ENCODE results near the gene ICOSLG.
"Not testable (repeated sequence)": the region's sequence is repeated elsewhere in the genome, so short reads cannot be mapped to it uniquely, and the experiment has no call there.

Gene ICOSLG

DNA sequence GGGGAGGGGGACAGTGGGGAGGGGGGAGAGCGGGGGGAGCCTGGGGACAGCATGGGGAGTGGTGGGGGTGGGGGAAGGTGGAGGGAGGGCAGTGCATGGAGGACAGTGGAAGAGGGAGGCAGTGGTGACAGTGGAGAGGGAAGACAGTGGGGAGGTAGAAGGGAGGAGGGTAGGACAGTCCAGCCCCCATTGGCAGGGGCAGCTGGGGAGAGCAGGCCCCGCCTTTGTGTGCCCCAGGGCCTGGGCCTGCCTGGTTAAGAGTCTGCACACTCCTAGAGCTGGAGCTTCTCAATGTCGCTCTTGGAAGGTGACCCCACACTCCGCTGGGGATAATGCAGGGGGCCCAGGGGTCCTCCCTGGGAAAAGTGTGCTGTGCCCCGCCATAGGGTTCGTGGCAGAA lies 15.1 kb downstream of the ICOSLG start:
- H3K9me3 ChIP-seq (replicated peaks in 1 of 2; ENCODE audit: control insufficient read depth in 2 of 2, insufficient read depth in 1 of 2, low read depth in 1 of 2, low read length in 2 of 2); DNase-seq (ENCODE audit: low spot score); H2AFZ ChIP-seq (ENCODE audit: low read length); H3K4me1 ChIP-seq (ENCODE audit: control insufficient read depth in 2 of 2, insufficient read depth in 1 of 2, low read depth in 1 of 2, low read length in 2 of 2); H3K79me1 ChIP-seq (ENCODE audit: low read depth, low read length); H3K27me3 ChIP-seq (ENCODE audit: control insufficient read depth in 3 of 3, insufficient read depth in 3 of 3, low read depth in 1 of 3, low read length in 3 of 3); H4K91ac ChIP-seq (ENCODE audit: low read depth, low read length, poor library complexity); H2BK120ac ChIP-seq (ENCODE audit: low read depth, low read length); H2BK12ac ChIP-seq (ENCODE audit: low read length); H4K8ac ChIP-seq (ENCODE audit: low read depth, low read length); H3K14ac ChIP-seq (ENCODE audit: low read length); H3K18ac ChIP-seq (ENCODE audit: low read length); H3K4me3 ChIP-seq (ENCODE audit: low read length in 2 of 2); H3K9ac ChIP-seq (ENCODE audit: low read depth, low read length, poor library complexity); H3K27ac ChIP-seq (replicated peaks; ENCODE audit: low read length); H3K23ac ChIP-seq (ENCODE audit: low read depth, low read length, poor library complexity); H3K4ac ChIP-seq (ENCODE audit: low read length); H2AK5ac ChIP-seq (ENCODE audit: low read depth, low read length); H2BK15ac ChIP-seq (ENCODE audit: low read length); H3K4me2 ChIP-seq (ENCODE audit: insufficient read depth, low read length, poor library complexity, severe bottlenecking); H3K36me3 ChIP-seq (replicated peaks in 1 of 2; ENCODE audit: control insufficient read depth in 2 of 2, insufficient read depth in 2 of 2, low read length in 2 of 2); H2BK5ac ChIP-seq (ENCODE audit: low read length): not testable (repeated sequence)
- WGBS, 2 donors (ENCODE audit: extremely low coverage in 2 of 2, insufficient read length in 2 of 2, insufficient replicate concordance in 1 of 2): no CpG with 5 or more reads among the region's 6 CpGs

DNA sequence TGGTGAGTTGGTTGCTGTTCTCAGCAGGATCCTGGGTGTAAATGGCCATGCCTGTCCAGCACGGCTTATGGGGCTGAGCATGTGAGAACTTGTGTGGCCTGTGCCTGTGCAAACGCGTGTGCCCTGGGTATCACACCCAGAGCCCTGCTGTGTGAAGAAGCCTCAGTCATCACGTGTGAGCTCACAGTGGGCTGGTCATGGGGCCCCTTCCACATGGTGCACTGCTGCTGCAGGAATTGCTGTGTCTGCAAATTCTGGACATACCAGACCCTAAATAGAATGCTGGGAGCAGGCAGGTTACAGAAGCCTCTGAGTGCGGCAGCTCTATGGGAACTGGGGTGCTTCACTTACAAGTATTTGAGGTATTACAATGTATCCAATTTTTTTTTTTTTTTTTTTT lies 17.4 kb downstream of the ICOSLG start:
- H2BK5ac ChIP-seq (ENCODE audit: low read length); H4K91ac ChIP-seq (ENCODE audit: low read depth, low read length, poor library complexity); H4K8ac ChIP-seq (ENCODE audit: low read depth, low read length); H3K27ac ChIP-seq (replicated peaks; ENCODE audit: low read length); H3K9ac ChIP-seq (ENCODE audit: low read depth, low read length, poor library complexity); H3K4me1 ChIP-seq (ENCODE audit: control insufficient read depth in 2 of 2, insufficient read depth in 1 of 2, low read depth in 1 of 2, low read length in 2 of 2); H3K4ac ChIP-seq (ENCODE audit: low read length); H3K4me2 ChIP-seq (ENCODE audit: insufficient read depth, low read length, poor library complexity, severe bottlenecking); H2BK120ac ChIP-seq (ENCODE audit: low read depth, low read length); H2AFZ ChIP-seq (ENCODE audit: low read length); H3K23ac ChIP-seq (ENCODE audit: low read depth, low read length, poor library complexity); H3K4me3 ChIP-seq (ENCODE audit: low read length in 2 of 2); H3K9me3 ChIP-seq (replicated peaks in 1 of 2; ENCODE audit: control insufficient read depth in 2 of 2, insufficient read depth in 1 of 2, low read depth in 1 of 2, low read length in 2 of 2); H3K36me3 ChIP-seq (replicated peaks in 1 of 2; ENCODE audit: control insufficient read depth in 2 of 2, insufficient read depth in 2 of 2, low read length in 2 of 2); H2AK5ac ChIP-seq (ENCODE audit: low read depth, low read length); H3K79me1 ChIP-seq (ENCODE audit: low read depth, low read length); H2BK15ac ChIP-seq (ENCODE audit: low read length); H3K14ac ChIP-seq (ENCODE audit: low read length); DNase-seq (ENCODE audit: low spot score); H3K18ac ChIP-seq (ENCODE audit: low read length); H2BK12ac ChIP-seq (ENCODE audit: low read length); H3K27me3 ChIP-seq (ENCODE audit: control insufficient read depth in 3 of 3, insufficient read depth in 3 of 3, low read depth in 1 of 3, low read length in 3 of 3): not testable (repeated sequence)
- no CpG with 5 or more reads among the region's 5 CpGs for WGBS, 2 donors (ENCODE audit: extremely low coverage in 2 of 2, insufficient read length in 2 of 2, insufficient replicate concordance in 1 of 2)

DNA sequence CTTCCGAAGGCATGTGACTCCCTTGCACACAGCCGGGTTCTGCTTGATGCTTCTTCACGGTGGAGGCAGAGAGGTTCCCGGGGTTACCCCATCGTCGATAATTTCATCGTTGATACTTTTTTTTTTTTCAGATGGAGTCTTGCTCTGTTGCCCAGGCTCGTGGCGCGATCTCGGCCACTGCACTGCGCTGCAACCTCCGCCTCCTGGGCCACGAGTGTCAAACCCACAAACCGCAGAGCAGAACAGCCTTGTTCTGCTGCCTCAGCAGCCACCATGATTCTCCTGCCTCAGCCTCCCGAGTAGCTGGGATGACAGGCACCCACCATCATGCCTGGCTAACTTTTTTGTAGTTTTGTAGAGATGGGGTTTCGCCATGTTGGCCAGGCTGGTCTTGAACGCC lies 20.1 kb downstream of the ICOSLG start:
- not testable (repeated sequence) for H3K4me1 ChIP-seq (ENCODE audit: control insufficient read depth in 2 of 2, insufficient read depth in 1 of 2, low read depth in 1 of 2, low read length in 2 of 2); H2BK12ac ChIP-seq (ENCODE audit: low read length); H4K8ac ChIP-seq (ENCODE audit: low read depth, low read length); H3K18ac ChIP-seq (ENCODE audit: low read length); H3K4me2 ChIP-seq (ENCODE audit: insufficient read depth, low read length, poor library complexity, severe bottlenecking); DNase-seq (ENCODE audit: low spot score); H3K4me3 ChIP-seq (ENCODE audit: low read length in 2 of 2); H2BK15ac ChIP-seq (ENCODE audit: low read length); H2BK5ac ChIP-seq (ENCODE audit: low read length); H4K91ac ChIP-seq (ENCODE audit: low read depth, low read length, poor library complexity); H3K14ac ChIP-seq (ENCODE audit: low read length); H2AK5ac ChIP-seq (ENCODE audit: low read depth, low read length); H3K36me3 ChIP-seq (replicated peaks in 1 of 2; ENCODE audit: control insufficient read depth in 2 of 2, insufficient read depth in 2 of 2, low read length in 2 of 2); H3K27me3 ChIP-seq (ENCODE audit: control insufficient read depth in 3 of 3, insufficient read depth in 3 of 3, low read depth in 1 of 3, low read length in 3 of 3); H3K23ac ChIP-seq (ENCODE audit: low read depth, low read length, poor library complexity); H2BK120ac ChIP-seq (ENCODE audit: low read depth, low read length); H3K4ac ChIP-seq (ENCODE audit: low read length); H3K79me1 ChIP-seq (ENCODE audit: low read depth, low read length); H3K9ac ChIP-seq (ENCODE audit: low read depth, low read length, poor library complexity); H3K9me3 ChIP-seq (replicated peaks in 1 of 2; ENCODE audit: control insufficient read depth in 2 of 2, insufficient read depth in 1 of 2, low read depth in 1 of 2, low read length in 2 of 2); H3K27ac ChIP-seq (replicated peaks; ENCODE audit: low read length); H2AFZ ChIP-seq (ENCODE audit: low read length)
- no CpG with 5 or more reads among the region's 18 CpGs for WGBS, 2 donors (ENCODE audit: extremely low coverage in 2 of 2, insufficient read length in 2 of 2, insufficient replicate concordance in 1 of 2)

DNA sequence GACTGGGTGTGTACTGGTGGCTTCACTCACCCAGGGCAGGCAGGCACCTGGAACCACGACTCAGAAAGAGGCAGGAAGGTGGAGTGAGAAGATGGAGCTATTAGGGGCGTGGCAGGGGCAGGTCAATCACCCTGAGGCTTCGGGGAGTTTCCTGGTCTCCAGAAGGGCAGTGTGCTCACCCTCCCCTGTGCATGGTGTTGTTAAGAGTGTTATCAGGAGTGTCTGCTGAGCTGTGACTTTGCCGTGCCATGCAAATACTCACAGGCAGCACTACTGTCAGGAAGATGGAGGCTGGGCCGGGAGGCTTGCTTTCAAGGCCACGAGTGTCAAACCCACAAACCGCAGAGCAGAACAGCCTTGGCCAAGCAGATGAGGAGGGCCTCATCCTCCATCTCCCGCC lies 22.3 kb downstream of the ICOSLG start:
- H3K14ac ChIP-seq (ENCODE audit: low read length); H3K27ac ChIP-seq (replicated peaks; ENCODE audit: low read length); H3K23ac ChIP-seq (ENCODE audit: low read depth, low read length, poor library complexity); H3K4me3 ChIP-seq (ENCODE audit: low read length in 2 of 2); H3K4me1 ChIP-seq (ENCODE audit: control insufficient read depth in 2 of 2, insufficient read depth in 1 of 2, low read depth in 1 of 2, low read length in 2 of 2); H4K91ac ChIP-seq (ENCODE audit: low read depth, low read length, poor library complexity); H3K79me1 ChIP-seq (ENCODE audit: low read depth, low read length); H2BK120ac ChIP-seq (ENCODE audit: low read depth, low read length); H2AK5ac ChIP-seq (ENCODE audit: low read depth, low read length); H3K9ac ChIP-seq (ENCODE audit: low read depth, low read length, poor library complexity); H3K36me3 ChIP-seq (replicated peaks in 1 of 2; ENCODE audit: control insufficient read depth in 2 of 2, insufficient read depth in 2 of 2, low read length in 2 of 2); H2BK12ac ChIP-seq (ENCODE audit: low read length); H2BK15ac ChIP-seq (ENCODE audit: low read length); DNase-seq (ENCODE audit: low spot score); H3K18ac ChIP-seq (ENCODE audit: low read length); H3K9me3 ChIP-seq (replicated peaks in 1 of 2; ENCODE audit: control insufficient read depth in 2 of 2, insufficient read depth in 1 of 2, low read depth in 1 of 2, low read length in 2 of 2); H2AFZ ChIP-seq (ENCODE audit: low read length); H3K27me3 ChIP-seq (ENCODE audit: control insufficient read depth in 3 of 3, insufficient read depth in 3 of 3, low read depth in 1 of 3, low read length in 3 of 3); H4K8ac ChIP-seq (ENCODE audit: low read depth, low read length); H3K4ac ChIP-seq (ENCODE audit: low read length); H2BK5ac ChIP-seq (ENCODE audit: low read length); H3K4me2 ChIP-seq (ENCODE audit: insufficient read depth, low read length, poor library complexity, severe bottlenecking): not testable (repeated sequence)
- no CpG with 5 or more reads among the region's 8 CpGs for WGBS, 2 donors (ENCODE audit: extremely low coverage in 2 of 2, insufficient read length in 2 of 2, insufficient replicate concordance in 1 of 2)
